ENCODE measurements around the gene GLIPR2. TPM values are rescaled to one million over a fixed set of nuclear protein-coding genes. Genes with fewer than 3 reads are reported as not detected.

Gene GLIPR2
- total RNA-seq, 1 experiment from 2014 or later, result 0.75 TPM

DNA sequence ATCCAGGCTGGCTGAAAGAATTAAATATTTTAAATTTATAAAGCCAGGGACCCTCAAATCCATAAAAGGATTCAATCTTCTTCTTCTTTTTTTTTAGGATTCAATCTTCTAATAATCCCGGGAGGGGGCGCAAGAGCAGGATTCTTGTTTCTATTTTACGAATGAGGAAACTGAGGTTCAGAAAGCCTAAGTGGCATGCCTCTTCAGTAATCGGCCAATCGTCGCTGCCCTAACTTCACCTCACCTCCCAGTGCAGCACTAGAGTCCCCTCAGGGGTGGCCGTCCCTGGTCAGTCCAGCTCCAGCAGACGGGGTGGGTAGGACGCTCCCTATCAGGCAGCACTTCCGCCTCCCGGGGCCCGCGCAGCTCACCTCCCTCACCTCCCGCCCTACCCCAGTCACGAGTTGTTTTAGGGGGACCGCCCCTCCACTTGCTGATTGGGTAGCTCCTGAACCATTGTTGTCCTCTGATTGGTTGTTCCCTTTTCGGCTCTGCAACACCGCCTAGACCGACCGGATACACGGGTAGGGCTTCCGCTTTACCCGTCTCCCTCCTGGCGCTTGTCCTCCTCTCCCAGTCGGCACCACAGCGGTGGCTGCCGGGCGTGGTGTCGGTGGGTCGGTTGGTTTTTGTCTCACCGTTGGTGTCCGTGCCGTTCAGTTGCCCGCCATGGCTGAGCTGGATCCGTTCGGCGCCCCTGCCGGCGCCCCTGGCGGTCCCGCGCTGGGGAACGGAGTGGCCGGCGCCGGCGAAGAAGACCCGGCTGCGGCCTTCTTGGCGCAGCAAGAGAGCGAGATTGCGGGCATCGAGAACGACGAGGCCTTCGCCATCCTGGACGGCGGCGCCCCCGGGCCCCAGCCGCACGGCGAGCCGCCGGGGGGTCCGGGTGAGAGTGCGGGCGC, 54.1 kb downstream of the GLIPR2 start, which contains the start of gene CLTA:
CLTA (plus strand) TSS at position 534 of the 902 bp plus-strand sequence; CDS start at position 670, 136 bp downstream.
- peaks cover 37% of the 10 kb centered on the region for H4K20me1 ChIP-seq (ENCODE audit: insufficient read depth, low read depth, low read length)
- DNase-seq, result peak; percentile 98
- peak within 1 kb of the TSS; percentile 78 for H3K4me3 ChIP-seq (ENCODE audit: low read length)
- no peaks in the 10 kb centered on the region for H3K27me3 ChIP-seq (ENCODE audit: low read length)
- H3K36me3 ChIP-seq (ENCODE audit: insufficient read depth, low read length), result peaks cover 19% of the 10 kb centered on the region; the same call in 1 of the 2 replicates
- peaks cover 27% of the 10 kb centered on the region for H3K4me1 ChIP-seq (ENCODE audit: low read length)
- H3K9me3 ChIP-seq (ENCODE audit: low read length), result no peaks in the 10 kb centered on the region
- peak within 1 kb of the TSS; percentile 82 for H2AFZ ChIP-seq (ENCODE audit: low read length)
- peaks cover 49% of the 10 kb centered on the region for H3K79me2 ChIP-seq (ENCODE audit: low read length)
- H3K9ac ChIP-seq (ENCODE audit: low read length), result peak within 1 kb of the TSS; percentile 88
- H3K9me2 ChIP-seq (replicated peaks; ENCODE audit: insufficient read depth, low read length), result no peaks in the 10 kb centered on the region
- peak within 1 kb of the TSS; percentile 80 for H3K4me2 ChIP-seq (ENCODE audit: low read depth, low read length, poor library complexity, severe bottlenecking)
- peak within 1 kb of the TSS; percentile 41 for H3K27ac ChIP-seq (ENCODE audit: low read length)

DNA sequence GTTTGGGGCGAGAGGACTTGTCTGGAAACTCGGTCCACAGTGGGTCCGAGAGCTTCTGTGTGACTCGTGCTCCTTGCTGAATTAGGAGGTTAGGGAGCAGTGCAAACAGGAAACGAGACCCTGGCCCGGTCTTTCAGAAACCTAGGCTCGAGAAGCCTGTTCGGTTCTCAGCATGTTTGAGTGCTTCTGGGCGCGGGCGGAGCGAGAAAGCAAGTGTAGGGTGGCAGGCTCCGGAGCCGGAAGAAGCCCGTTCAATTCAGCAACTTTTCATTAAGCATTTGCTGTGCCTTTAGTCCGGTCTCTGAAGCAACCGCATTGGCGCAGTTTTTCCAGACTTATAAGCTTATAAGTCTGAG, 54.7 kb downstream of the GLIPR2 start:
- H3K36me3 ChIP-seq (ENCODE audit: insufficient read depth, low read length), result peaks cover 19% of the 10 kb centered on the region; the same call in 1 of the 2 replicates
- H2AFZ ChIP-seq (ENCODE audit: low read length), result 0 out of 2 replicates have a peak overlapping the region, but pooled peaks have one; percentile 12
- H3K27ac ChIP-seq (ENCODE audit: low read length), result peak overlapping the region; percentile 32; the same call in 1 of the 2 replicates
- peaks cover 27% of the 10 kb centered on the region for H3K4me1 ChIP-seq (ENCODE audit: low read length)
- H3K9me2 ChIP-seq (replicated peaks; ENCODE audit: insufficient read depth, low read length), result no peaks in the 10 kb centered on the region
- H3K9ac ChIP-seq (ENCODE audit: low read length), result peak overlapping the region; percentile 88
- H3K79me2 ChIP-seq (ENCODE audit: low read length), result peaks cover 52% of the 10 kb centered on the region
- DNase-seq, result peak; percentile 79
- H3K27me3 ChIP-seq (ENCODE audit: low read length), result no peaks in the 10 kb centered on the region
- H3K9me3 ChIP-seq (ENCODE audit: low read length), result no peaks in the 10 kb centered on the region
- peak overlapping the region; percentile 78 for H3K4me3 ChIP-seq (ENCODE audit: low read length)
- peak overlapping the region; percentile 80 for H3K4me2 ChIP-seq (ENCODE audit: low read depth, low read length, poor library complexity, severe bottlenecking)
- peaks cover 37% of the 10 kb centered on the region for H4K20me1 ChIP-seq (ENCODE audit: insufficient read depth, low read depth, low read length)

DNA sequence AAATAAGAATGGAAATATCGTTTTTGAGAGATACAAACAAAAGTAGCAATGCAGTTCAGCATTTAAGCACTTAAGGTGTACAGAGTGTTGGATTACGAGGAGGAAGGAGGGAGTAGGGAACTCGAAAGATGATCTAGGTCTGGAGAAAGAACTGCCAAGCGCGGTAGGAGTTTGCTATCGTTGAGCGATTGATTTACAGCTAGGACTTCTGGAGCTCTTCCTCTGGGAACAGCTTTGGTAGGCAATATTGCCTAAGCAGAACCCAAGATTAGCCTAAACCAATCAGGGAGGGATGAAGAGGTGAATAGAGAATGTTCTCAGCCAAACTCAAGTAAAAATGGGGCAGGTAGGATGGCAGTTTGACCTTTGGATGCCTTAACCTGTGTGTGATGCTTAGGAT, 55.2 kb downstream of the GLIPR2 start:
- no peaks in the 10 kb centered on the region for H3K27me3 ChIP-seq (ENCODE audit: low read length)
- peaks cover 19% of the 10 kb centered on the region; the same call in 1 of the 2 replicates for H3K36me3 ChIP-seq (ENCODE audit: insufficient read depth, low read length)
- H3K79me2 ChIP-seq (ENCODE audit: low read length), result peaks cover 55% of the 10 kb centered on the region
- H3K4me2 ChIP-seq (ENCODE audit: low read depth, low read length, poor library complexity, severe bottlenecking), result peak overlapping the region; percentile 80
- H3K9me2 ChIP-seq (replicated peaks; ENCODE audit: insufficient read depth, low read length), result no peaks in the 10 kb centered on the region
- peak overlapping the region; percentile 78 for H3K4me3 ChIP-seq (ENCODE audit: low read length)
- H3K9ac ChIP-seq (ENCODE audit: low read length), result peak overlapping the region; percentile 88
- H3K4me1 ChIP-seq (ENCODE audit: low read length), result peaks cover 27% of the 10 kb centered on the region
- DNase-seq, result no peak
- H3K9me3 ChIP-seq (ENCODE audit: low read length), result no peaks in the 10 kb centered on the region
- H2AFZ ChIP-seq (ENCODE audit: low read length), result no peak overlapping the region
- peaks cover 39% of the 10 kb centered on the region for H4K20me1 ChIP-seq (ENCODE audit: insufficient read depth, low read depth, low read length)
- peak overlapping the region; percentile 32; the same call in 1 of the 2 replicates for H3K27ac ChIP-seq (ENCODE audit: low read length)

DNA sequence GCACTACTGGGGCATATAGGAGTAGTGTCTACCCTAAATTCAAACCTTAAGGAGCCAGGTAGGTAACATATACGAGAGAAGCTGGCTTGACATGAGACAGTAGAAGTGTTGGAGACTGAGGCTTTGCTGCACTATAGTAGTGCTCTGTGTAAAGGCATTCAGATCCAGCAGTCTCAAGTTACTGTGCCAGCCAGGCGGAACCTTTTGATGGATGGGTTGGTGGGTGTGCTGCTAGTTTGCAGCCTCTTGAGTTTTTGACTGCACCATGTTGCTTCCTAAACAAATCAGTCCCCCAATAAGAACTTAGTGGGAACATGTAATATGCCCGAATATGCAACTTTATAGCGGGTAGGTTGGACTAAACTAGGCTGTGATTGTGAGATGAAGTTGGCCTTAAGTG, 55.7 kb downstream of the GLIPR2 start:
- peak; percentile 79 for DNase-seq
- Histone ChIP-seq H4K20me1 (ENCODE audit: insufficient read depth, low read depth, low read length) (peaks cover 44% of the 10 kb centered on the region), H3K4me1 (ENCODE audit: low read length) (peaks cover 27% of the 10 kb centered on the region), H3K27ac (ENCODE audit: low read length) (peak overlapping the region; percentile 32; the same call in 1 of the 2 replicates), H3K9me2 (replicated peaks; ENCODE audit: insufficient read depth, low read length) (no peaks in the 10 kb centered on the region), H3K9ac (ENCODE audit: low read length) (peak overlapping the region; percentile 88), H2AFZ (ENCODE audit: low read length) (no peak overlapping the region), H3K27me3 (ENCODE audit: low read length) (no peaks in the 10 kb centered on the region), H3K4me3 (ENCODE audit: low read length) (peak overlapping the region; percentile 78), H3K79me2 (ENCODE audit: low read length) (peaks cover 60% of the 10 kb centered on the region), H3K4me2 (ENCODE audit: low read depth, low read length, poor library complexity, severe bottlenecking) (peak overlapping the region; percentile 80), H3K9me3 (ENCODE audit: low read length) (no peaks in the 10 kb centered on the region), H3K36me3 (ENCODE audit: insufficient read depth, low read length) (peaks cover 20% of the 10 kb centered on the region; the same call in 1 of the 2 replicates)

DNA sequence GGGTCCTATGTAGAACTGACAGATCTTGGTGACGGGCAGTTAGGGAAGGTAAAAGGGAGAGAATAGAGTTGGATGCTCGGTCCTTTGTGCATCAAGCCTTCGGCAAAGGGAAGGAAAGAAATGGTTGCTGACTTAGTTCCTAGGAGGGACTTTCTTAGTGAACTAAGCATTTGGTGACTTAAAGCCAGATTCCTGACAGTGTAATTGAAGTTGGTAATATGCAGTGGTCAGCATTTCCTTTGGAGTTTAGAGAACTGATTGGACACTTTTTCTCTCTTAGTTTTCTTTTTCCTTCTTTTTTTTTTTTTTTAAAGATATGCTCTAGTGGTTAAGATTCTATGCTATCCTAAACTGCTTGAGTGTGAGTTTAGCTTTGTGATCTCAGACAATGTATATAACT, 56.5 kb downstream of the GLIPR2 start:
- Histone ChIP-seq H3K4me1 (ENCODE audit: low read length) (peaks cover 27% of the 10 kb centered on the region), H2AFZ (ENCODE audit: low read length) (no peak overlapping the region), H3K9me3 (ENCODE audit: low read length) (no peaks in the 10 kb centered on the region), H3K79me2 (ENCODE audit: low read length) (peaks cover 67% of the 10 kb centered on the region), H3K27me3 (ENCODE audit: low read length) (no peaks in the 10 kb centered on the region), H3K4me3 (ENCODE audit: low read length) (peak overlapping the region; percentile 78), H4K20me1 (ENCODE audit: insufficient read depth, low read depth, low read length) (peaks cover 44% of the 10 kb centered on the region), H3K4me2 (ENCODE audit: low read depth, low read length, poor library complexity, severe bottlenecking) (peak overlapping the region; percentile 80), H3K27ac (ENCODE audit: low read length) (no peak overlapping the region), H3K36me3 (ENCODE audit: insufficient read depth, low read length) (peaks cover 25% of the 10 kb centered on the region; the same call in 1 of the 2 replicates), H3K9me2 (replicated peaks; ENCODE audit: insufficient read depth, low read length) (no peaks in the 10 kb centered on the region), H3K9ac (ENCODE audit: low read length) (peak overlapping the region; percentile 88; the same call in 1 of the 2 replicates)
- no peak for DNase-seq

DNA sequence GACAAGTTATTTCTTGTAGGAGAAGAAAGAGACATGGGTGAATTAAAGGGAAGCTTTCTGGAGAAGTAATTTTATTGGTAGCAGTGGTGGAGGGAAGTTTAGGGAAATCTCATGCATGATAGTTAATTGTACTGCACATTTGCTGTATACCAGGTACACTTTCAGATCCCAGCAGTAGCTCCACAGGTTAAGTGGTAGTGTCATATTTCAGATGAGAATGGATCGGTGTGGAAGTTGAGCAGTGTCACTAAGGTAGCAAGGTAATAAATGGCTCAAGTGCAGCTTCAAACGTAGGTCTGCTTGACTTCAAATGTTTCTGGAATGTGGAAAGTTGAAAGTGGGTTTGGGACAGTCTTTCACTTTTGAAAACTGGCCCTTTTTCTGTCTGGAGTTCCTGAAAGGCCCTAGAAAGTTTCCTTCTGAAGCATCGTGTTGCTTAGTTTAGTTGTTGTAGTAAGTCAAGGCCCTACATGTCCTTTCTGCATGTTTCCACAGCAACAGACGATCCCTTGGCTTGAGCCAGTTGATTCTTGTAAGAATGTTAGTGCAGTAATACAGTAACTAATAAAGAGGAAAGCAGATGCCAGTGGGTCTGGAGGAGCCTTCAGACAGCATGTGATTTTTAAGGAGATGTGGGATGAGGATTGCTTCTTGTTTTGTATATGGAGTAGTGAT, 57.9 kb downstream of the GLIPR2 start:
- peak; percentile 34 for DNase-seq
- no peak overlapping the region for H3K27ac ChIP-seq (ENCODE audit: low read length)
- H2AFZ ChIP-seq (ENCODE audit: low read length), result no peak overlapping the region
- no peak overlapping the region for H3K4me3 ChIP-seq (ENCODE audit: low read length)
- H3K27me3 ChIP-seq (ENCODE audit: low read length), result no peaks in the 10 kb centered on the region
- peaks cover 44% of the 10 kb centered on the region for H4K20me1 ChIP-seq (ENCODE audit: insufficient read depth, low read depth, low read length)
- no peaks in the 10 kb centered on the region for H3K9me2 ChIP-seq (replicated peaks; ENCODE audit: insufficient read depth, low read length)
- no peak overlapping the region for H3K9ac ChIP-seq (ENCODE audit: low read length)
- peaks cover 67% of the 10 kb centered on the region for H3K79me2 ChIP-seq (ENCODE audit: low read length)
- peaks cover 27% of the 10 kb centered on the region for H3K4me1 ChIP-seq (ENCODE audit: low read length)
- no peak overlapping the region for H3K4me2 ChIP-seq (ENCODE audit: low read depth, low read length, poor library complexity, severe bottlenecking)
- H3K36me3 ChIP-seq (ENCODE audit: insufficient read depth, low read length), result peaks cover 25% of the 10 kb centered on the region; the same call in 1 of the 2 replicates
- H3K9me3 ChIP-seq (ENCODE audit: low read length), result no peaks in the 10 kb centered on the region

DNA sequence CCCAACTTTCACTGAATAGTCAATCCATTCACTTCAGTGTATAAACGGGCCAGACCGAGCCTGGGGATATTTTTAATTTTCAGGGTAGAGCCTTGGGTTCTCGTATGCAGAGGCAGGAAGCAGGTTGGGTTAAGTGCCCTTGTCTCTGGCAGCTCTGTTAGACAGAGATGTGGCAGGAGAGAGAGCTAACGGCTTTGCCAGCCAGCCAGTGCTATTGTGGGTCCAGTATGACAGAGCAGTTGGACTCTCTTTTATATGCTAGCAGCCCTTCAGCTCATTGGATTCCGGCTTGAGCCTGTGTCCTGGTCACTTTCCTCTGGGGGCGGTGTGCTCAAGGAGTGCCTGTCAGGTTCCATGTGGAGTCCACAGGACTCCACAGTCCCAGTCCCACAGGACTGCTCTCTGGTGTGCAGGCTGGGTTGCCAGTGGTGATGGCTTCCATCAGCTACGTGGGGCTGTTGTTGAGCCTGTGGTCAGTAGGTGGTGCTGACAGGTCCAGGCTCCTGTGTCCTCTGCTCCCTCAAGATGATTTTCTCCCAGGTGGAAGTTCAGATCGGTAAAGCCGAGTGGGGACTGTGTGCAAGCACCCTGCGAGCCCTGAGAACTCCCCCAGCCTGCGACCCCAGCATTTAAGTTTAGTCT, 68.5 kb downstream of the GLIPR2 start:
- no peak for DNase-seq
- no peak overlapping the region for H2AFZ ChIP-seq (ENCODE audit: low read length)
- H3K27me3 ChIP-seq (ENCODE audit: low read length), result no peaks in the 10 kb centered on the region
- no peak overlapping the region for H3K4me3 ChIP-seq (ENCODE audit: low read length)
- no peaks in the 10 kb centered on the region for H3K9me2 ChIP-seq (replicated peaks; ENCODE audit: insufficient read depth, low read length)
- peaks cover 57% of the 10 kb centered on the region for H3K36me3 ChIP-seq (ENCODE audit: insufficient read depth, low read length)
- H3K4me2 ChIP-seq (ENCODE audit: low read depth, low read length, poor library complexity, severe bottlenecking), result no peak overlapping the region
- no peak overlapping the region for H3K27ac ChIP-seq (ENCODE audit: low read length)
- H3K4me1 ChIP-seq (ENCODE audit: low read length), result no peaks in the 10 kb centered on the region
- H3K9me3 ChIP-seq (ENCODE audit: low read length), result no peaks in the 10 kb centered on the region
- peaks cover 84% of the 10 kb centered on the region for H3K79me2 ChIP-seq (ENCODE audit: low read length)
- H3K9ac ChIP-seq (ENCODE audit: low read length), result no peak overlapping the region
- H4K20me1 ChIP-seq (ENCODE audit: insufficient read depth, low read depth, low read length), result peaks cover 39% of the 10 kb centered on the region
